ENCODE measurements around the gene SV2B.

The SV2B gene

GRCh38 chr15:91294344-91294743 is 194.3 kb downstream of the SV2B start:
- TF ChIP-seq CTCF (IDR thresholded peaks at IDR 0.05; ENCODE audit: insufficient read depth, low read depth, low read length, missing control alignments): no peak
- DNase-seq (ENCODE audit: low read depth): no peak
- H3K4me3 ChIP-seq (ENCODE audit: low read length): no peak overlapping the region

GRCh38 chr15:91294795-91295194 is 194.7 kb downstream of the SV2B start:
- no peak for TF ChIP-seq CTCF (IDR thresholded peaks at IDR 0.05; ENCODE audit: insufficient read depth, low read depth, low read length, missing control alignments)
- no peak overlapping the region for H3K4me3 ChIP-seq (ENCODE audit: low read length)
- no peak for DNase-seq (ENCODE audit: low read depth)

- TF ChIP-seq CTCF (IDR thresholded peaks at IDR 0.05; ENCODE audit: insufficient read depth, low read depth, low read length, missing control alignments): no peak
- H3K4me3 ChIP-seq (ENCODE audit: low read length): no peak overlapping the region
- DNase-seq (ENCODE audit: low read depth): no peak
Measured at GRCh38 chr15:91298101-91298500, 198.0 kb downstream of the SV2B start.

GRCh38 chr15:91302588-91303439 is 202.8 kb downstream of the SV2B start:
- H3K4me3 ChIP-seq (ENCODE audit: low read length): no peak overlapping the region
- DNase-seq (ENCODE audit: low read depth): peak; percentile 70
- peak; percentile 76 for TF ChIP-seq CTCF (IDR thresholded peaks at IDR 0.05; ENCODE audit: insufficient read depth, low read depth, low read length, missing control alignments)

- no peak overlapping the region for H3K4me3 ChIP-seq (ENCODE audit: low read length)
- DNase-seq (ENCODE audit: low read depth): no peak
Measured at GRCh38 chr15:91304210-91304609, 204.2 kb downstream of the SV2B start.

GRCh38 chr15:91304786-91305185 is 204.7 kb downstream of the SV2B start:
- no peak for DNase-seq (ENCODE audit: low read depth)
- H3K4me3 ChIP-seq (ENCODE audit: low read length): no peak overlapping the region
- no peak for TF ChIP-seq CTCF (IDR thresholded peaks at IDR 0.05; ENCODE audit: insufficient read depth, low read depth, low read length, missing control alignments)

More at GRCh38 chr15:91304210-91304609, 204.2 kb downstream of the SV2B start:
- TF ChIP-seq CTCF (IDR thresholded peaks at IDR 0.05; ENCODE audit: insufficient read depth, low read depth, low read length, missing control alignments): no peak

GRCh38 chr15:91306144-91306543 is 206.1 kb downstream of the SV2B start:
- DNase-seq (ENCODE audit: low read depth): no peak
- H3K4me3 ChIP-seq (ENCODE audit: low read length): no peak overlapping the region
- no peak for TF ChIP-seq CTCF (IDR thresholded peaks at IDR 0.05; ENCODE audit: insufficient read depth, low read depth, low read length, missing control alignments)

Data from epithelial cell of esophagus (primary cell).